22Rv1 (cell line): ENCODE data around the gene RGS9BP.

Experiments used
- H3K27ac ChIP-seq: fragments of 450-650 bp; 2 replicates; pipeline ENCODE4 v1.5.1; 2017
- CTCF ChIP-seq: fragments of 450-650 bp; IDR thresholded peaks from 2 replicates; pipeline ENCODE4 v1.5.1; 2017; ENCODE audit warnings: mild to moderate bottlenecking
- ZFX ChIP-seq: fragments of 450-650 bp; IDR thresholded peaks from 2 replicates; pipeline ENCODE4 v1.6.1; 2017; ENCODE audit warnings: antibody characterized with exemption, borderline replicate concordance

Gene RGS9BP

GRCh38 chr19:32671883-32672593, 3.6 kb upstream of the RGS9BP start:
- TF ChIP-seq ZFX (no peak), CTCF (no peak)

GRCh38 chr19:32672841-32673240, 2.8 kb upstream of the RGS9BP start:
- no peak for TF ChIP-seq ZFX
- TF ChIP-seq CTCF: no peak
- H3K27ac ChIP-seq: no peak overlapping the region

More at GRCh38 chr19:32671883-32672593, 3.6 kb upstream of the RGS9BP start:
- H3K27ac ChIP-seq: no peak overlapping the region

GRCh38 chr19:32673573-32673972, 2.1 kb upstream of the RGS9BP start:
- no peak for TF ChIP-seq CTCF
- no peak for TF ChIP-seq ZFX
- no peak overlapping the region for H3K27ac ChIP-seq

DNA sequence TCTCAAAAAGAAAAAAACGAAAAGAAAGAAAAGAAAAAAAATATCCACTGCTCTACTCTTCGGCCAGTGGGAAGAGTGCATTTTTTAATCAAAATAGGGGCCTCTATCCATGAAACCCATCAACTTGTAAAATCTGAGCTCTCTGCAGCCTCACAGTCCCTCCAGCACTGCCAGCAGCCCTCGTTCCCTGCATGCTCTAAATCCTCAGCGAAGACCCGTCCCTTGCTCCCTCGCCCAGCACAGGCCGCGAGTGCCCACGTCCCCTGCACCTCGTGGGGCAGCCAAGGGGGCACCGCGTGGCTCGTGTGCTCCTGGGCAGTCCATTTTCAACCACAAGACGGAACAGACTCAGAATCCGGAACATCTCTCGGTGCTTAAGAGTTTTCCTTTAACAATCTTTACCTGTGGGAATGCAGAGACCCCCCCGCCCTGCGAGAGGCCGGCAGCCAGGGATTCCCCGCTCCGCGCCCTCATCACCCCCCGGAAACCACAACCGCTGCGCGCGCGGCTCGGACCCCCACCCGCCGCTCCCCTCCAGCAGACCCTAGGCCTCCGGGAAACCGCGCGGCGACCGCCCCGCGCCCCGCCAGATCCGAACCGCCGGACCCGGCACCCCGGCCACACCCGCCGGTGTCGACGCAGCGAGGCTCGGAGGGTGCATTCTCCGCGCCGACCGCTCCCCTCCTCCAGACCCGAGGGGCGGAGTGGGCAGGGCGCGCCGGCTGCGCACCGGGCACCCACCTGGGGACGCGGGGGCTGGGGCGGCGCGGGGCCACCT, 1.3 kb upstream of the RGS9BP start:
- TF ChIP-seq CTCF: no peak
- no peak for TF ChIP-seq ZFX
- peak overlapping the region; percentile 86 for H3K27ac ChIP-seq

DNA sequence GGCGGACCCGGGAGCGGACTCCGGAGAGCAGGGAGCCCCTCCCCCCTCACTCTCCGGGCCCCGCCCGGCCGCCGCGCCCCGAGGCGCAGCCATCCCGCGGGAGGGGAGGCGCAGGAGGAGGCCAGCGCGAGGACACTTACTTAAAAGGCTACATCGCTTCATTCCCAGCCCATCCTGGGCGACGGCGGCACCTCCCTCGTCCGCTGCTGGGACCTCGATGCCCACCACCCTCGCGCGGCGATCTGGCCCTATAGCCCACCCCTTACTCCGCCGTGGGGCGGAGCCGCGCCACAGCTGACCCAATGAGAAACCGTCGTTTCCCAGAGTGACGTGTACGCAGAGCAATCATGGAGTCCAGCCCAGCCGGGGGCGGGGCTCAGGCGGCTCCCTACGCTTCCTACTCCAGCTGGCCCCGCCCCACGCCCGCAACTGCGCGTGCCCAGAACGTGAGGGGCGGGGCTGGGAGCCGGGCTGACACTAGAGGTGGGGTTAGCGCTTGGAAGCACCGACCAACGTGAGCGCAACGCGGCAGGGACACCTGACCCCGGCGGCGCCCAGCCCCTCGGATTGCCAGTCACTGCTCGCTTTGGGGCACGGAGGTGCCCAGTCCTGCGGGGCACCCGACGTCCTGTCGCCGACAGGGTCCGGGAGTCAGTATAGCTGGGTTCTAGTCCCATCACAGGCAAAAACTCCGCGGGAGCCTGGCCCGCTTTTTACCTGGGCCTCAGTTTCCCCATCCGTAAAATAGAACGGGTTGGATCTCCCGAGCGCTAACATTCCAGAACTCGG, 523 bp upstream of the RGS9BP start, which contains the start of gene ANKRD27:
Gene ANKRD27 (minus strand): TSS at position 250 of the 789 bp plus-strand sequence. CDS start 16,165 bp downstream, outside the sequence.
- peak within 1 kb of the TSS; percentile 86 for H3K27ac ChIP-seq
- TF ChIP-seq ZFX (no peak), CTCF (no peak)

GRCh38 chr19:32676186-32676894, 692 bp downstream of the RGS9BP start:
- TF ChIP-seq ZFX: no peak
- TF ChIP-seq CTCF: peak; percentile 8; the same call in 1 of the 2 replicates
- peak overlapping the region; percentile 86 for H3K27ac ChIP-seq
